Right atrium auricular region (tissue), 2 donors: ENCODE data around the gene SYT12. TPM values are rescaled to one million over a fixed set of nuclear protein-coding genes. Genes with fewer than 3 reads are reported as not detected.
"Not testable (repeated sequence)": the region's sequence is repeated elsewhere in the genome, so short reads cannot be mapped to it uniquely, and the experiment has no call there.

Experiments
- DNase-seq: peaks from one replicate; pipeline ENCODE4 v3.0.0-alpha.2; 2019; ENCODE audit warnings: low spot score
- H3K27ac ChIP-seq, 2 donors: fragments of 200-600 bp; sonication (generic); 1 replicate in 1 of 2; 2 replicates in 1 of 2; pipeline ENCODE4 v1.5.1; 2016 to 2019
- H3K27me3 ChIP-seq, 2 donors: fragments of 200-600 bp; sonication (generic); one replicate each; pipeline versions ENCODE4 v1.5.1 to v1.6.0; 2017 to 2019
- H3K36me3 ChIP-seq: fragments of 200-600 bp; sonication (generic); one replicate; pipeline ENCODE4 v1.5.1; 2016
- H3K4me1 ChIP-seq, 2 donors: fragments of 200-600 bp; sonication (generic); one replicate each; pipeline versions ENCODE4 v1.5.1 to v1.6.0; 2017 to 2019
- H3K4me3 ChIP-seq, 2 donors: fragments of 200-600 bp; sonication (generic); 1 replicate in 1 of 2; 2 replicates in 1 of 2; pipeline ENCODE4 v1.5.1; 2017 to 2019; ENCODE audit warnings: mild to moderate bottlenecking in 1 of 2, moderate library complexity in 1 of 2
- H3K9me3 ChIP-seq, 2 donors: fragments of 200-600 bp; sonication (generic); one replicate each; pipeline ENCODE4 v1.5.1; 2019
- CTCF ChIP-seq, 2 donors: fragments of 200-600 bp; sonication (generic); IDR thresholded peaks; one replicate each; pipeline ENCODE4 v1.5.1; 2019; ENCODE audit warnings: antibody characterized with exemption in 2 of 2
- total RNA-seq, 2 donors: library from RNA; depleted of rRNA; stranded (reverse); fragments of >200 nt; gene quantifications; one replicate each; pipeline ENCODE4 v1.1.0, GENCODE V29; 2016

Gene SYT12
- total RNA-seq, 2 donors from 2014 or later = 0.44 to 0.59 TPM

GRCh38 chr11:66987924-66988637 lies 34.9 kb upstream of the SYT12 start:
- peaks cover 0 to 17% of the 10 kb centered on the region in 2 donors for H3K4me1 ChIP-seq
- no peak for TF ChIP-seq CTCF (IDR thresholded peaks at IDR 0.05)
- no peaks in the 10 kb centered on the region for H3K9me3 ChIP-seq
- H3K36me3 ChIP-seq = no peaks in the 10 kb centered on the region
- H3K27me3 ChIP-seq = no peaks in the 10 kb centered on the region
- H3K27ac ChIP-seq = no peak overlapping the region
- H3K4me3 ChIP-seq = no peak overlapping the region
- DNase-seq = no peak

- not testable (repeated sequence) for H3K36me3 ChIP-seq, DNase-seq, H3K4me3 ChIP-seq, H3K9me3 ChIP-seq, H3K27me3 ChIP-seq, H3K27ac ChIP-seq
- peaks cover 0 to 17% of the 10 kb centered on the region in 2 donors for H3K4me1 ChIP-seq
Measured at GRCh38 chr11:66988741-66989140, 34.2 kb upstream of the SYT12 start.

- not testable (repeated sequence) for DNase-seq, H3K36me3 ChIP-seq, H3K27me3 ChIP-seq, H3K4me3 ChIP-seq, H3K27ac ChIP-seq, H3K9me3 ChIP-seq
- peaks cover 0 to 17% of the 10 kb centered on the region in 2 donors for H3K4me1 ChIP-seq
Measured at GRCh38 chr11:66989360-66989759, 33.6 kb upstream of the SYT12 start.

GRCh38 chr11:66992041-66992440 lies 30.9 kb upstream of the SYT12 start:
- no peak overlapping the region for H3K4me3 ChIP-seq
- no peaks in the 10 kb centered on the region for H3K36me3 ChIP-seq
- TF ChIP-seq CTCF (IDR thresholded peaks at IDR 0.05) = no peak
- no peaks in the 10 kb centered on the region for H3K9me3 ChIP-seq
- DNase-seq = no peak
- no peaks in the 10 kb centered on the region for H3K27me3 ChIP-seq
- H3K4me1 ChIP-seq = peaks cover 0 to 16% of the 10 kb centered on the region in 2 donors
- H3K27ac ChIP-seq = no peak overlapping the region

- H3K27ac ChIP-seq = peak overlapping the region in 1 of 2 donors; percentile 6
- H3K27me3 ChIP-seq = no peaks in the 10 kb centered on the region
- peak; percentile 71 for DNase-seq
- no peaks in the 10 kb centered on the region for H3K9me3 ChIP-seq
- H3K4me1 ChIP-seq = peaks cover 0 to 12% of the 10 kb centered on the region in 2 donors
- no peak overlapping the region for H3K4me3 ChIP-seq
- no peak for TF ChIP-seq CTCF (IDR thresholded peaks at IDR 0.05)
- no peaks in the 10 kb centered on the region for H3K36me3 ChIP-seq
Measured at GRCh38 chr11:66996609-66997273, 26.2 kb upstream of the SYT12 start.

- TF ChIP-seq CTCF (IDR thresholded peaks at IDR 0.05) = no peak
- Histone ChIP-seq H3K9me3 (no peaks in the 10 kb centered on the region), H3K27me3 (no peaks in the 10 kb centered on the region), H3K4me3 (no peak overlapping the region), H3K27ac (no peak overlapping the region), H3K36me3 (no peaks in the 10 kb centered on the region), H3K4me1 (peaks cover 0 to 12% of the 10 kb centered on the region in 2 donors)
- no peak for DNase-seq
Measured at GRCh38 chr11:66999555-66999954, 23.4 kb upstream of the SYT12 start.
